Renal cortex interstitium (tissue), 11 donors: ENCODE results near the gene TMEM203. TPM values are rescaled to one million over a fixed set of nuclear protein-coding genes. Genes with fewer than 3 reads are reported as not detected.

ENCODE experiments used
- DNase-seq, 11 donors: peaks; one replicate each; pipeline ENCODE4 v3.0.0-alpha.2; 2013; ENCODE audit warnings: low read depth in 9 of 11, low spot score in 4 of 11; ENCODE audit errors: extremely low read depth in 1 of 11
- polyA plus RNA-seq, 3 donors: library from polyadenylated mRNA; unstranded; fragments of 120-200 nt; gene quantifications; one replicate each; pipeline ENCODE4 v1.2.1, GENCODE V29; 2013; ENCODE audit not compliant: insufficient read length in 3 of 3

Gene TMEM203
- polyA plus RNA-seq, 3 donors = 40.2 to 46.4 (median 42.7) TPM

DNA sequence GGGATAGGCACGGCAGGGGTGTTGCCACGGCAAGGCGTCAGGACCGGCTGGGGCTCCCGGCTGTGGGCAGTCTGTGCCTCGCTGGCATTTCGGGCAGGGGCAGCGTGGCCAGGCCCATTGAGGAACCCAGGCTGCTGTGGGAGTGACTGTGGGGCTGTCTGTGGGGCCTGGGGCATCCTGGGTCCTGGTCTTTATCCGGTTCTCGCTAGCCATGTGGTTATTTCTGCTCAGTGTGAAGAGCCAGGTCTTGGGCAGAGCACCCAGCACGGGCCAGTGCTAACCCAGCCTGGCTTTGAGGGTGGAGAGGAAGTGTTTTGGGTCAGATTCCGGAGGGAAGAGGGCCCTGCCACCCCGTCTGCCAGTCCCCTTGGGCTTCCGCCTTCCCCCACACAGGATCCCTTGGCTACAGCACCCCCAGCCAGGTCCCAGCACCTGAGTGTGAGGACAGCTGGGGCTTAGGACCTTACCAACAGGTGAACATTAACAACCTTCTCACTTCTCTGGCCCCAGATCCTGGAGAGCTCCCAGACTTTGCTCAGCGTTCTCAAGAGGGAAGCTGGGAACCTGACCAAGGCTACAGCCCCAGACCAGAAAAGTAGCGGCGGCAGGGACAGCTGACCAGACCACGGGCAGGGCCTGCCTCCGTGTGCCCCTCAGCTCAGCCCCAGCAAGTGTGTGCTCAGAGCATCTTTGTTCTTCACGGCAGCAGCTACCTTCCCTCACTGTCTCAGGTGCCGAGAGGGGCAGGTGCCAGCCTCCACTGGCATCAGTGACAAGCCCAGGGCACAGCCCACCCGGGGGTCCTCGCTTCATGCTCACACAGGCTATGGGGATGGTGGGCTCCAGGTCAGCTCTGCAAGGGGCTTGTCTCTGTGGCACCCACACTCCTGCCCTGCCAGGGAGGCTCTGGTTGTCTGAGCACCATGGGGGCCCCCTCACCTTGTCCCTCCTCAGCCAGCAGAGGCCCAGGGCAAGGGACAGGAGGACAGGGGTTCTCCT, 15.9 kb downstream of the TMEM203 start:
- DNase-seq = no peak

DNA sequence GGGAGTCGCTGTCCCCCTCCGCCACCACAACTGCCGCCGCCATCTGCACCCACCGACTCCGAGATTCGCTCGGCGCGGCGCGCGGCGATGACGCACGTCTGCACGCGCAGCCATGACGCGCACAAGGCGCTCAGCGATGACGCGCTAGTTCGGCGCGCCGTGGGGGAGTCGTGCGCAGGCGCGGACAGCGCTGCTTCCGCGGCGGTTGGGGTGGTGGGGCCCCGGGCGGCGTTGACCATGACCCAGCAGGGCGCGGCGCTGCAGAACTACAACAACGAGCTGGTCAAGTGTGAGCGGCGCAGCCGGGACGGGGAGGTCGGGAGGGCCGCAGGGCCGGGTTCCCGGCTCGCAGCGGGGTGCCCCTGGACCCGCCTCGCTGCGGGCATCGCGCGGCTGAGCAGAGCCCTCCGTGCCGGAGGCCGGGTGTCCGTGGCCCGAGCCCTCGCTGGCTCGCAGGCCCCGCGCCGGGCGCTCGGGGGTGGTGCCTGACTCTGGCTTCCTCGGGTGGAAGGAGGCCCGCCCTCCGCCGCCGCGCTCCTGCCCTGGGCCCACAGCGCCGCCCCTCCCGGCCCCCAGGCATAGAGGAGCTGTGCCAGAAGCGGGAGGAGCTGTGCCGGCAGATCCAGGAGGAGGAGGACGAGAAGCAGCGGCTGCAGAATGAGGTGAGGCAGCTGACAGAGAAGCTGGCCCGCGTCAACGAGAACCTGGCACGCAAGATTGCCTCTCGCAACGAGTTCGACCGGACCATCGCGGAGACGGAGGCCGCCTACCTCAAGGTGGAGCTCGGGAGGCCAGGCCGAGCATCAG, 16.8 kb downstream of the TMEM203 start, which contains the start of the genes ANAPC2 and SSNA1:
Gene ANAPC2, minus strand, starts transcription at position 71 of the 807 bp plus-strand sequence. Its CDS starts 28 bp downstream, at position 43.
Gene SSNA1, plus strand, starts transcription at position 187 of the 807 bp plus-strand sequence. Its CDS starts 51 bp downstream, at position 238.
- DNase-seq = peak; percentile 89 to 98 (median 94)

DNA sequence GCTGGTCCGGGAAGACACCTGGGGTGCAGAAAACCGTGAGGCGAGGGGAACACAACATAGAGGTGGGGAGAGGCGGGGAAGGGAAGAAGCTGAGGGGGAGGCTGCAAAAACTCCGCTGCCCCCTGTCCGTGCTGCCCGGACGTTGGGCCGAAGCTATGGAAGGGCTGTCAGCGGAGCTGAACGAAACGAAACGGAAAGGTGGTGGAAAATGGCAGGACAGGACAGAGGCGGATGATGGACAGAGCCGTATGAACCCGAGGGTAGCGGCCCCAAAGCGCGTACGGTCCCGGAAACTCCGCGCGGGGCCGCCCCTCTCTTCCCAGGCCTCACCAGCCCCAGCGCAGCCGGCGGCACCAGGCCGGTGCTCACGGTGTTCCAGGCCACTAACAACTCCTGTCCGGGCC, 17.4 kb downstream of the TMEM203 start:
- DNase-seq = no peak

DNA sequence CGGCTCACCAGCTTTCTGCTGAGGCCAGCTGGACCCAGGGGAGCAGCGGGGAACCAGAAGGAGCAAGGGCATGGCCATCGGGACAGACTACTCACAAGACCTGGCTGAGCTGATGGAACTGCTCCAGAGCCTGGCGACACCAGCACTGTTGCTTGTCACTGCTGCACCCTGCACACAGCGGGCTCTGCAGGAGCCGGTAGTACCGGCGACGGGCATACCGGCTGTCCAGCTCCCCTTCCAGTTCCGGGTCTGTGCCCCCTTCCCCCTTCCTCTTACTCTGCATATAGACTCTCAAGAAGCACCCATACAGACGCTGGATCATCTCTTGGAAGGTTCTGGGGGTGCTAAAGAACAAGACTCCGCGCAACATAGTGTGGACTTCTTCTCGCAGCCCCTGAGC, 18.1 kb downstream of the TMEM203 start:
- no peak for DNase-seq

DNA sequence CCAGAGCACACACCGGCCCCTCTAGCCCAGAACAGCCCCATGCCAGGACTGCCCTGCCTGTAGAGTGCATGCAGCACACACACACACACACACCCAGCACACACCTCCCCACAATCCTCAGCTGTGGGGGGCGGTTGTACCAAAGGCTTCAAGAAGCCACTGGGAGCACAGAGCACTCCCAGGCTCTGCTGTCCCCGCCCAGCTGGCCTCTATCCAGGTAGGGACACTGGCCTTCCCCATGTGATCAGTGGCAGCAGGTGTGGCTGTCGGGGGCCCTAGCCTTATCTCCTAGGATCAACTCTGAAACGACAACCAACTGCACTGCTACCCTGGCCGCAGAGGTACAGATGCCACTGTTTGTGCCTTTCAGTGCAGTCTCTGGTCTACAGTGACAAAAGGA, 19.1 kb downstream of the TMEM203 start:
- DNase-seq = no peak

DNA sequence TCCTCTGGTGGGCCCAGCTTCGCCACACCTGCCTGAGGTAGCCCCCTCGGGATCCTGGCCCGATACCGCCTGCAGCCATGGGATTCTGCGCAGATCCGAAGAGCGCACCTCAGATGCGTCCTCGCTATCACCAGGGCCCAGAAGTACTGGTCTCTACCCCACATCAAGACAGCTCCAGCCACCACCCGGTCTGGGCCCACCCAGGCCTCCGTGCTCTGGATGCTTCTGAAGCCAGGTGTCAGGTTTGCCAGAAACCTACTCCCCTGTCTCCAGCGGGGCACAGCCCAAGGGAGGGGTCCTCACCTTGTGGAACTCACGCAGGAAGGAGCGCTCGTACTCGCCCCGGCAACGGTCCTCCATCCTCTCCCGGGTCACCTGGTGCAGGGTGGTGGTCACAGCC, 19.5 kb downstream of the TMEM203 start:
- DNase-seq = no peak

DNA sequence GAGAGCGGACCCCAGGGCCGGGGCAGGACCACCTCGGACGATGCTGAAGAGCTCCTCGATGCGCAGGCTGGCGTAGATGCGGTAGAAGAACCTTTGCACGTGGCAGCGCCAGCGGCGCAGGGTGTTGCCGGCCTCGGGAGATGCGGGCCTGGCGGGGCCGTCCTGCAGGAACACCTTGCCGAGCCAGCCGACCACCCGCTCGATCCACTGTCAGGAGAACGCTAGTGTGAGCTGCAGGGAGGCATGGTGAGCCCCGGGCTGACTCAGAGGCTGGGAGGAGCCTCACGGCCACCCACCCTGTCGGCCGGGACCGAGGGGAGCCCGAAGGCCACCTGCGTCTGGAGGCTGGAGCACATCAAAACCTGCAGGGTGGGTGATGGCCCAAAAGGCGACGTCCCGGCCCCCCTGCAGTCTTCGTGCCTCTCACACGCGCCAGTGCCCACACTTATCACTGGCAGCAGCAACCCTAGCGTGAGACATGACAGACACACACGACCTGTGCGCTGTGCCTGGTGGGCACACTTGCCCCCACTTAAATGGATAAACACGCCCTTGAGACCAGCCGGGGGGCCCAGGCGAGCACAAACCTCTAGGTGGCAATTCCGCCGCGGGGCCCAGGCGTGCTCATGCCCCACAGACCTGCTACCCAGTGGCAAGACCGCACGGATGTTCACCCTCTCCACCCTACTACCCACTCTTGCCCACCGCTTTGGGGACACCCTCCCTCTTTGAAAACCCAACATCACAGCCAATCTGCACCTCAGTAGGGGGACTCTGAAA, 20.4 kb downstream of the TMEM203 start:
- DNase-seq = no peak

DNA sequence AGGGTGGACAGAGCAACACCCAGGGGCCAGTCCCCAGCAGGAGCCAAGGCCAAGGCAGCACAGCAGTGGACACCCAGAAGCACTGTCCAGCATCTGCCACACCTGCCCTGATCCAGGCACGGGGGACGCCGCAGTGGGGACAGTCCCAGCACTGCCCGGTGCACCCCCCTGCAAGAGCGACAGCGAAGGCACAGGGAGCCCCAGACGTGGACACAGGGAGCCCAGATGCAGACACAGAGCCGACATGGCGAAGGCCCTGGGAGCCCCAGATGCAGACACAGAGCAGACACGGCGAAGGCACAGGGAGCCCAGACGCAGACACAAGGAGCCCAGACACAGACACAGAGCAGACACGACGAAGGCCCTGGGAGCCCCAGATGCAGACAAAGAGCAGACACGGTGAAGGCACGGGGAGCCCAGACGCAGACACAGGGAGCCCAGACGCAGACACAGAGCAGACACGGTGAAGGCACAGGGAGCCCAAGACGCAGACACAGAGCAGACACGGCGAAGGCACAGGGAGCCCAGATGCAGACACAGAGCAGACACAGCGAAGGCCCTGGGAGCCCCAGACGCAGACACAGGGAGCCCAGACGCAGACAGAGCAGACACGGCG, 21.4 kb downstream of the TMEM203 start:
- no peak for DNase-seq

DNA sequence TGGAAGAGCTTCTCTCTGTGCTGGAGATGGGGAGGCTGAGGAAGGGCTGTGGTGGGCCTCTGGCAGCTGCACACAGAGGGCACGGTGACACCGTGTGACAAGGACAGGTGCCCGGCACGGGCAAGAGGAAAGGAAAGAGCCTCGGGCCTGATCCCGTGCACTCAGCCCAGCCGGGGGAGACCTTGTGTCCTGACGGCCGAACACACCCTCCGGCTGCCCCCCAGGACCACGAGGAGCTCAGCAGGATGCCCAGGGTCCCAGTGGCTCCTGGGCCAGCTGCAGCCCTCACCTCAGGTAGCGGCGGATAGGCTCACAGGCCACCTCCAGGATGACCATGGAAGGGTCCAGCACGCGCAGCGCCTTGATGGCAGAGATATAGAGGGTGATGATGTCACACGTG, 22.6 kb downstream of the TMEM203 start:
- DNase-seq = no peak

DNA sequence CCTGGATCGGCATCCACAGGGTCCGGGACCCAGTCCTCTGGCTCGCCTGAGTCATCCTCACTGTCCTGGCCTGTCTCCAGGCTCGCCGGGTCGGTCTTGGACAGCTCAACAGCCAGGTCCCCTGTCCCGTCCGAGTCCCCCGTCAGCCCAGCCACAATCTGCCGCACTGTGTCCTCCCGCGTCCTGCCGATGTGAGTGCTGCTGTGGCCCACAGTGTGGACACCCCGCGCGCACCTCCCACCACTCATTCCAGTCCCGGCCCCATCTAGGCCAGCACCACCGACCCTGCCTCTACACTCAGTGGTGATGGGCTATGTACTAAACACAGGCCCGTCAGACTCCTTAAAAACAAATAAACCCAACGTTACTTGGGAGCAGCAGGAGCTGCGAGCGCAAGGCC, 23.8 kb downstream of the TMEM203 start:
- DNase-seq = no peak

DNA sequence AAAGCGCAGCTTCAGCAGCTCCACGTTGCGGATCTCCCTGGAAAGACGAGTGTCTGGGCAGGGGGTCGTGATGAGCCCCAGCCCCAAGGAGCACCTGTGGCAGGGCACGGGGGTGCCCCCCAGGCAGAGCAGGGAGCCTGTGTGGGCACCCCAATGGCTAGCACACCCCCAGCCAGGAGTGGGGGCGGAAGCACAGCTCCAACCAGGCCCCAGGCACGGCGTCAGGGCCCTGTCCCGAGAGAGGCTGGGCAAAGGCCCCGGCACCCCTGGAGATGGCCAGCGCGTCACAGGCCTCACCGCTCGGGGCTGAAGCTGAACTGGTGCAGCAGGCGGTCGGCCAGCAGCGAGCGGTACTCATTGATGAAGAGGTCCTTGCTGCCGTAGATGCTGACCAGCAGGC, 25.0 kb downstream of the TMEM203 start:
- no peak for DNase-seq

DNA sequence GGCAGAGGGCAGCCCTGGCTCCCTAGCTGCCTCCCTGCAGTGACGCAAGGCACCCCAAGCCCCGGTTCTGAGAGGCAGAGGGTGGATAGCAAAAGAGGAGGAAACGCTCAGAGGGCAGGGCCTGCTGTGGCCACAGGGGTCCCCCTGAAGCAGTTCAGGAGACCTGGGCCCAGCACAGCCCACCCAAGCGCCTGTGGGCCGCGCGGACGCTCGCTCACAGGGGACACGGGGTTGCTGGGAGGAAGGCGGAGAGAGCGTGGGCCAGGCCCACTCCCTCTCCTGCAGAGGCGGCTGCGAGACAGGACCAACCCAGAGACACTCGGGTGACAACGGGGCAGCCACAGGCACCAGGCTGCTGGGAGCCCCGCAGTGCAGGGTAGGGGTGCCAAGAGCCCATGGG, 25.7 kb downstream of the TMEM203 start:
- no peak for DNase-seq

DNA sequence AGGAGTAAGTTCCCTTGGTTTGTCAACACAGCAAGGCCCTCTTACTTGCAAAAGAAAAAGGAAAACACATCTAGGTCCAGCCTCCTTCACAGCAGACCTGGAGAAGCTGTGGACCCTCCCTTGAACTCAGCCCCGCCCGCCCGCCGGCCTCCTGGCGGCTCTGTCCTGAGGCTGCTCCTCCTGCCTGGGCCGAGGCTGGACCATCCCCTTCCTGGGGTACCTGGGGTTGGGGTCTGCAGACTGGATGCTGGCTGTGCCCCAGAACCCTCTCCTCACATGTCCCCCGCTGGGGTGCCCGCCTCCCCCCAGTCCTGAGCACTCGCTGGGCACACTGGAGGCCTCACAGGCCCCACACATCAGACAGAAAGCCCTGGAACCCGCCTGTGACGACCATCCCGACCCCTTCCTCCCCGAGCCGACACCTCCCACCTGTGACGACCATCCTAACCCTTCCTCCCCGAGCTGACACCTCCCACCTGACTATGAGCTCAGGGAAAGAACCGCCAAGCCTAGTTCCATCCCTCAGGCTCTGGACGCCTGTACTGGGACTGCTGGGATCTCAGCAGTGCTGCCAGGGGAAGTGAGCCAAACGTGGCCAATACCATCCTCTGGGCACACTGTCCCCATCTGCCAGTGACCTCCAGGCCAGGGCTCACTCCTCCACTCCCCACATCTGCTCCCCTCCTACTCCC, 26.4 kb downstream of the TMEM203 start:
- no peak for DNase-seq

DNA sequence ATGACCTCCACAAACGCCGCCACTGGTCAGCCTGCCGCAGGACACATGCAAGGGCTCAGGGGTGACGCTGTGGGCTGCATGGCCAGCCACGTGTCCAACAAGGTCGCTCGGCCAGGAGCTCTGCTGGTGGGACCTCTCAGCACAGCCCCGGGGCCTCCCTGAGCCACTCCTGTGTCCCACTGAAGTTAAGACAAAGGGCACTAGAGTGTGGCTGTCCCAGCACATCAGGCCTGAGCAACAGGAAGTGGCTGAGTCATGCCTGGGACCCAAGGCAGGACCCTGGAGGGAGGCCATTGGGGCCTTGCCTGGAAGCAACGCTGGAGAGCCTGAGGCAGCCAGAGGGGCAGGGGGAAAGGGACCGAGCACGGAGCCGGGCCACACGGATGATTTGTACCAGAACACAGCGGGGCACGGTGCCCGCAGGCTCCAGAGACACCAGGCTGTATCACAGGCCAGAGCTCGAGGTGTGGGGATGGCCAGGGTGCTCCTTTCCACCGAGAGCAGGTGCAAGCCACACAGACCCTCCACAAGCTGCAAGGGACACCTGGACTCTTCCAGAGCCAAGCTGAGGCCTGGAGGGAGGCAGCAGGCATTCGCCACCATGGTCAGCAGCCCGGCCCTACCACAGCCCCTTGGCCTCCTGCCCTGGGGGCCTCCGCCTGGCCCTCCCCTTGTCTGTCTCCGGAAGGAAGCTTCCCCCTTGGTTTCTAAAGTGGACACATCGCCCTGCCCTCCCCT, 27.1 kb downstream of the TMEM203 start:
- no peak for DNase-seq

DNA sequence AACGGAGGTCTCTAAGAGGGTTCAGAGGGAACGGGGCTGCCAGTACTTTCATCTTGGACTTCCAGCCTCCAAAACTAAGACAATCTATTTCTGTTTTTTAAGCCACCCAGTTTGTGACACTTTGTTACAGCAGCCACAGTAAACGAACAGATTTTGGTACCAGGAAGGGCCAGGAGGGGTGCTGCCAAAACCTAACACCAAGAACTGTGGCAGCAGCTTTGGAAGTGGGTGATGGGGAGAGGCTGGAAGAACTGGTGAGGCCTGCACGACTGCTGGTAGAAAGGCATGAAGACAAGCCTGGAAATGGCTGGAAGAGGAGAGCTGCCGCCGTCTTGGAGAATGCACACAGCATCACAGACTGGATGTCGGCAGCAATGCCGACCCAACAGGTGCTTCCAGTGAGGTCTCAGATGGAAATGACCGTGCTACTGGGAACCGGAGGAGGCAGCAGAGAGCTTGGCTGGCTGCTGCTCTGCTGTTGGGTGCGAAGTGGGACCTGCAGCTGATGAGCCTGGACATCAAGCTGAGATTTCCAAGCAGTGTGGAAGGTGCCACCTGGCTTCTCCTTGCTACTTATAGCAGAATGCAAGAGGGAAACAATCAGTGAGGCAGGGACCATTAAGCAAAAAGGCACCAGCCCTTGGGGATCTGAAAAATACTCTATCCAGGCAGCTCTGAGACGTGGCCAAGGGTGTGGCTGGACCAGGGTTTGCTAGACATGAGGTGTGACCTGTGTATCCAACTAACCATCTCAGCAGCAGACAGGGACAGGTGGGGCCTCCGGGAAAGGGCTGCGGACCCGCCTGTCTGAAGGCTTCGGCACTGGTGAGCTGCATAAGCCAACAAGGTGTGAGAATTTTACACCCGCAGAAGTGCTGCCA, 28.9 kb downstream of the TMEM203 start:
- no peak for DNase-seq

DNA sequence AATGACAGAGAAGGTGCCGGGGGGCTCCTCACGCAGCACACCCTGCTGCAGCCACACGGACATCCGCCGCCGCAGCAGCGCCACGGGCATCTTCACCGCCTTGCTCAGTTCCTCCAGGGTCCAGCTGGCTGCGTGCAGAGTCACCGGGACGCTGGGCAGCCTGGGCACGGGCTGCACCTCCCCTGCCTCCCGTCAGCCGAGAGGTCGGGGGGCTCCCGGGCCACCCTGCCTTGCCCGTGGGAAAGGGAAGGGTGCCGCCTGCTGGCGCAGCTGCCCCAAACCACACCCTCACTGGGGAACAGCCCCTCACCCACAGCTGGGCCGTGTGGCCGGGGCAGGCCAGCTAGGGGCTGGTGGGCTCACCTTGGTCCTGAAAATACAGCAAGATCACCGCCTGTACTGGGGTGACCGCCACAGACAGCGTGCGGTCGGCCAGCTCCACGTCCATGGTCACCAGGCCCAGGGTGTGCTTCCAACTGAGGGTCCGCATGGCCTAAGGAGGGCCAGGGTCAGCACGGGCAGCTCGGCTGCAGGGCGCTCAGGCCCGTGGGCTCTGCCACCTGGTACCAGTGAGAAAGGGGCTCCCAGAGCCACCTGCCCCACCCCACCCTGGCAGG, 30.0 kb downstream of the TMEM203 start:
- DNase-seq = no peak
